ENCODE results near the gene PPP6R3. TPM values are rescaled to one million over a fixed set of nuclear protein-coding genes. Genes with fewer than 3 reads are reported as not detected.

PPP6R3 gene
- total RNA-seq, 1 donor from 2014 or later: 126 TPM

GRCh38 chr11:68545347-68545746 lies 84.8 kb downstream of the PPP6R3 start:
- no peak overlapping the region for H3K4me3 Mint-ChIP-seq (ENCODE audit: low read depth)
- intact Hi-C loops (cut with micrococcal nuclease): no loop called here
- peaks cover 73% of the 10 kb centered on the region for H3K36me3 Mint-ChIP-seq (ENCODE audit: low read depth)
- H3K4me1 Mint-ChIP-seq (ENCODE audit: low read depth): peaks cover 47% of the 10 kb centered on the region
- no peak for DNase-seq (ENCODE audit: low spot score)
- no peaks in the 10 kb centered on the region for H3K27me3 Mint-ChIP-seq (ENCODE audit: low read depth)
- H3K27ac Mint-ChIP-seq: no peak overlapping the region
- H3K9me3 Mint-ChIP-seq: no peaks in the 10 kb centered on the region

DNA sequence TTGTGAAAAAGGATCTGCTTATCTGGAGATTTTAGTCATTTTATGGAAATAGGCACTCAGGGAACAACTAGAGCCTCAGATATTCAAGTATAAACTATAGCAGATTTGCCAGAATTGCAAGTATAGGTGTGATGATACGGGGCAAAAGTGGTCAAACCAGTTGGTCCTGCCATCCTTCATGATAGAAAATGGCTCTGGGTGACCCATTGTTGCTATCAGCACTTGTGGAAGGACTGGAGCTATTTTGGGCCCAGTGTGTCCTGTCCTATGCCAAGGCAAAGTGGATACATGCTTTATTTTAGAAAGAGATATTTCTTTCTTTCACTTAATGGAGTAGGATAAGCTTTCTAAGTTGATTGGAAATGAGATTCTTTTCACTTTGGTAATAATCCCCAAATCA lies 85.2 kb downstream of the PPP6R3 start:
- intact Hi-C loops (cut with micrococcal nuclease): no loop called here
- no peak for DNase-seq (ENCODE audit: low spot score)
- H3K27me3 Mint-ChIP-seq (ENCODE audit: low read depth): no peaks in the 10 kb centered on the region
- H3K27ac Mint-ChIP-seq: no peak overlapping the region
- H3K9me3 Mint-ChIP-seq: no peaks in the 10 kb centered on the region
- peaks cover 50% of the 10 kb centered on the region for H3K4me1 Mint-ChIP-seq (ENCODE audit: low read depth)
- no peak overlapping the region for H3K4me3 Mint-ChIP-seq (ENCODE audit: low read depth)
- H3K36me3 Mint-ChIP-seq (ENCODE audit: low read depth): peaks cover 74% of the 10 kb centered on the region

DNA sequence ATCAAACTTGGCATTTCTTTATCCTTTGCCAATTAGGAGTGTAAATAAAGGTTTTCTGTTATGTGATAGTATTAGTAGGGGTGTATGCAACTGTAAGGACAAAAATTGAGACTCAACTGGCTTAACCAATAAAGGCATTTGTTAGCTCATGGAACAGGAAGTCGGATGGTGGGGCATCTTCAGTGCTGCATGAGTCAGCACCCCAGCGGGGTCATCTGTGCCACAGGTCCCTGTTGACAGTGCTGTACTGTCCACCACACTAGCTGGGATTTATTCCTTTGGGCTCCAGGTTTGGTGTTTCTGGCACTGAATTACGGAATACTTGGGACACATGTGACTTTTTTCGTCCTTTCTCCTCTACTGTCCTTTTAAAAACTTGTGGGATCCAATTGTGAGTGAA lies 86.0 kb downstream of the PPP6R3 start:
- H3K27ac Mint-ChIP-seq: peak overlapping the region; percentile 4
- no peaks in the 10 kb centered on the region for H3K9me3 Mint-ChIP-seq
- intact Hi-C loops (cut with micrococcal nuclease): no loop called here
- H3K27me3 Mint-ChIP-seq (ENCODE audit: low read depth): no peaks in the 10 kb centered on the region
- DNase-seq (ENCODE audit: low spot score): no peak
- peaks cover 47% of the 10 kb centered on the region for H3K4me1 Mint-ChIP-seq (ENCODE audit: low read depth)
- peaks cover 73% of the 10 kb centered on the region for H3K36me3 Mint-ChIP-seq (ENCODE audit: low read depth)
- no peak overlapping the region for H3K4me3 Mint-ChIP-seq (ENCODE audit: low read depth)

DNA sequence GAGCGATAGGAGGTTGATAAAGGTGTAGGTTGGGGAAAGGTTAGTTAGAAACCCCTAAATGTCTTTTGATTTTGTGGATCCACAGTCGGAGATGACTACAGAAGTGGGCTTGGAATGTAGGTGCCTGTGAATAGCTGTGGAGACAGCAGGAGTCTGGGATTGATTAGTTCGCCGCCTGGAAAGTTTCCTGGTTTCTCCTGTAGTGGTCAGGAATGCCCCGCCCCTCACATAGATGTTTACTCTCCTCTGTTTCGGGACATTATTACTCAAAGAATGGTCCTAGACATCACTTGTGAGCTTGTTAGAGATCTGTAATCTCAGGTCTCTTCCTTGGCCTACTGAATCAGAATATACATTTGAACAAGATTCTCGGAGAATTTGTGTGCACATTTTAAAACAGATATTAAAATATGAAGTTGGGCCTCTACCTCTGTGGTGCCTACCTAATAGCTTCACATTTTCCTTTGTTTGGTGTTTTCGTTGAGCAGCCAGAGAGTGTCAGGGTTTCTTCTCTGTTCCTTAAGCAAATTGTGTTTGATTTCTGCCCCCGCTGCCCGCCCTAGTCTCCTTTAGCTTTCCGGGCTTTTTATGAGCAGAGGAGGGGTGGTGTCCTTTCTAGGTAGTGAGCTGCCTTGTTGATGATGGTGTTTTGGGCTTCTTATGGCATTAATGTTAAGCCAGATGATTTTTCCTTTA lies 89.4 kb downstream of the PPP6R3 start:
- peak overlapping the region; percentile 59 for H3K4me3 Mint-ChIP-seq (ENCODE audit: low read depth)
- DNase-seq (ENCODE audit: low spot score): no peak
- intact Hi-C loops (cut with micrococcal nuclease): loop anchor here (2.0 kb wide), 1 partner anchor 77 kb away; no protein-coding TSS in a partner anchor
- H3K36me3 Mint-ChIP-seq (ENCODE audit: low read depth): peaks cover 77% of the 10 kb centered on the region
- peak overlapping the region; percentile 86 for H3K27ac Mint-ChIP-seq
- peaks cover 45% of the 10 kb centered on the region for H3K4me1 Mint-ChIP-seq (ENCODE audit: low read depth)
- H3K9me3 Mint-ChIP-seq: no peaks in the 10 kb centered on the region
- H3K27me3 Mint-ChIP-seq (ENCODE audit: low read depth): no peaks in the 10 kb centered on the region

DNA sequence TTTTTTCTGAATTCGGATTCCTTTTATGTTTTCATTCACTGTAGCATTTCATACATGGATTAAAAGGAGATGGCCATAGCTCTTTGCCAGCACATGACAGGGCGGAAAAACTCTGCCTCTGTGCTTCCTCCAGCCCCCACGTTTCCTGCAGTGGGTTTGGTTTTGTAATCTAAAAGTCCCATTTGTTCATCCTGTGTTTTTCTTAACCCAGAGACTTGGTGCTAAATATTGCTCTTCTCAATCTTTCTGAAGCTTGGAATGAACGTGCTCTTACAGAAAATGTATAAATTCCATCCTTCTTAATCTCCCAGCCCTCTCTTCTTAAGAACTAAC lies 89.9 kb downstream of the PPP6R3 start:
- peaks cover 45% of the 10 kb centered on the region for H3K4me1 Mint-ChIP-seq (ENCODE audit: low read depth)
- no peaks in the 10 kb centered on the region for H3K27me3 Mint-ChIP-seq (ENCODE audit: low read depth)
- DNase-seq (ENCODE audit: low spot score): no peak
- H3K4me3 Mint-ChIP-seq (ENCODE audit: low read depth): peak overlapping the region; percentile 59
- H3K9me3 Mint-ChIP-seq: no peaks in the 10 kb centered on the region
- peak overlapping the region; percentile 86 for H3K27ac Mint-ChIP-seq
- peaks cover 76% of the 10 kb centered on the region for H3K36me3 Mint-ChIP-seq (ENCODE audit: low read depth)
- intact Hi-C loops (cut with micrococcal nuclease): loop anchor here (2.0 kb wide), 1 partner anchor 78 kb away; no protein-coding TSS in a partner anchor

- DNase-seq (ENCODE audit: low spot score): no peak
- H3K27ac Mint-ChIP-seq: peak overlapping the region; percentile 86
- peaks cover 45% of the 10 kb centered on the region for H3K4me1 Mint-ChIP-seq (ENCODE audit: low read depth)
- intact Hi-C loops (cut with micrococcal nuclease): loop anchor here (2.0 kb wide), 1 partner anchor 78 kb away; no protein-coding TSS in a partner anchor
- no peaks in the 10 kb centered on the region for H3K9me3 Mint-ChIP-seq
- H3K4me3 Mint-ChIP-seq (ENCODE audit: low read depth): no peak overlapping the region
- H3K36me3 Mint-ChIP-seq (ENCODE audit: low read depth): peaks cover 76% of the 10 kb centered on the region
- no peaks in the 10 kb centered on the region for H3K27me3 Mint-ChIP-seq (ENCODE audit: low read depth)
Observed at GRCh38 chr11:68551223-68551622, 90.7 kb downstream of the PPP6R3 start.

DNA sequence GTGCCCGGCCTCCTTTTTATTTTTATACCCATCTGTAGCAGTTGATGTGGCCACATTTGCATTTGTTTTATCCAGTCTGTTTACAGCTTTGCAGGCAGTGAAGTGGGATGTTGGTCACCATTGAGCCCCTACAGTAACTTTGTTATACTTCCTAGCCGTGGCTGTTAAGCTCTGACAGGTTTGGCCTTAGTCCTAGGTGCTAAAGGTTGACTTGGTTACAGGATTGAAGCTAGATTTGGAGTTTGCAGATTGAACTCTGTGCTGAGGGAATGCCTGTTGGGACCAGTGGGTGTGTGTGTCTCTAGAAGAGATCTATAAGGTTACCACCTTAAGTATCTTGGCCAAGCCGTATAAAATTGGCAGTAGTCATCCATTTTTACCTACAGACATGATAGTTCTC lies 91.2 kb downstream of the PPP6R3 start:
- Mint-ChIP-seq H3K27ac (no peak overlapping the region), H3K36me3 (ENCODE audit: low read depth) (peaks cover 71% of the 10 kb centered on the region), H3K4me3 (ENCODE audit: low read depth) (no peak overlapping the region), H3K9me3 (no peaks in the 10 kb centered on the region), H3K4me1 (ENCODE audit: low read depth) (peaks cover 40% of the 10 kb centered on the region), H3K27me3 (ENCODE audit: low read depth) (no peaks in the 10 kb centered on the region)
- intact Hi-C loops (cut with micrococcal nuclease): loop anchor here (2.0 kb wide), 1 partner anchor 79 kb away; no protein-coding TSS in a partner anchor
- no peak for DNase-seq (ENCODE audit: low spot score)

DNA sequence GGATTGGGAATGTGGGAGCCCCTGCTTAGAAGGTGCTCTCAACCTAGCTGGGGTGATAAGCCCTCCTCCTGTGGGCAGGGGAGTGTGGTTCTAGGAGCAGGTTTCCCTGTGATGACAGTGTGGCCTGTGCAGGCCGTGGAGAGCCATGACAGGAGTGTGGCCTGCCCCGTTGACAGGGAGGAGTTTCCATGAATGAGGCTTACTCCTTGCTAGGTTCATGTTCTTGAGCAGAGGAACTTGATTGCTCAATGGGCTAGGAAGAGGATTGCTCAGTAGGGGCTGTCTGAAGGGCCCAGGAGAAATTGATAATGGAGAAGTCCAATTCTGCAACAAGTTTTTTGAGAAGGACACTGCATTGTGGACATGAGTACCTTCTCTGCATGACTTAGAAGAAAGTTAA lies 92.0 kb downstream of the PPP6R3 start:
- Mint-ChIP-seq H3K27me3 (ENCODE audit: low read depth) (no peaks in the 10 kb centered on the region), H3K27ac (no peak overlapping the region), H3K9me3 (no peaks in the 10 kb centered on the region), H3K4me3 (ENCODE audit: low read depth) (no peak overlapping the region), H3K36me3 (ENCODE audit: low read depth) (peaks cover 76% of the 10 kb centered on the region), H3K4me1 (ENCODE audit: low read depth) (peaks cover 36% of the 10 kb centered on the region)
- DNase-seq (ENCODE audit: low spot score): no peak
- intact Hi-C loops (cut with micrococcal nuclease): no loop called here

GRCh38 chr11:68560216-68560615 lies 99.7 kb downstream of the PPP6R3 start:
- Mint-ChIP-seq H3K9me3 (no peaks in the 10 kb centered on the region), H3K4me3 (ENCODE audit: low read depth) (no peak overlapping the region), H3K4me1 (ENCODE audit: low read depth) (peaks cover 18% of the 10 kb centered on the region), H3K36me3 (ENCODE audit: low read depth) (peaks cover 72% of the 10 kb centered on the region), H3K27ac (peak overlapping the region; percentile 47), H3K27me3 (ENCODE audit: low read depth) (no peaks in the 10 kb centered on the region)
- DNase-seq (ENCODE audit: low spot score): no peak
- intact Hi-C loops (cut with micrococcal nuclease): no loop called here

DNA sequence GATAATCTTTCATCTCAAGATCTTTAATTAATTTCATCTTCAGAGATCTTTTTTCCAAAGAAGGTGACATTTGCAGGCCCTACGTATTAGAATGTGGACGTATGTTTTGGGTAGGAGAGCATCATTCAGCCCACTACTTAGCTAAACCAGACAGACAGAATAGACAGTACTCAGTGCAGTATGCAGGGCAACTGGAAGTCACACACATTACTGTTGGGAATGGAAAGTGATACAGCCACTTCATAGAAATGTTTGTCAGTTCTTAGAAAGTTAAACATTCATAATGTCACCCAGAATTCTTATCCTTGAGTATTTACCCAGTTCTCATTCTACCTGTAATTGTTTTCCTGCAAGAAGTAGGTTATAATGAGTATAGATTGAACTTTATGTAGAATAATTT lies 102.9 kb downstream of the PPP6R3 start:
- intact Hi-C loops (cut with micrococcal nuclease): no loop called here
- Mint-ChIP-seq H3K27me3 (ENCODE audit: low read depth) (no peaks in the 10 kb centered on the region), H3K27ac (no peak overlapping the region), H3K4me1 (ENCODE audit: low read depth) (peaks cover 24% of the 10 kb centered on the region), H3K4me3 (ENCODE audit: low read depth) (no peak overlapping the region), H3K9me3 (no peaks in the 10 kb centered on the region), H3K36me3 (ENCODE audit: low read depth) (peaks cover 84% of the 10 kb centered on the region)
- DNase-seq (ENCODE audit: low spot score): no peak

DNA sequence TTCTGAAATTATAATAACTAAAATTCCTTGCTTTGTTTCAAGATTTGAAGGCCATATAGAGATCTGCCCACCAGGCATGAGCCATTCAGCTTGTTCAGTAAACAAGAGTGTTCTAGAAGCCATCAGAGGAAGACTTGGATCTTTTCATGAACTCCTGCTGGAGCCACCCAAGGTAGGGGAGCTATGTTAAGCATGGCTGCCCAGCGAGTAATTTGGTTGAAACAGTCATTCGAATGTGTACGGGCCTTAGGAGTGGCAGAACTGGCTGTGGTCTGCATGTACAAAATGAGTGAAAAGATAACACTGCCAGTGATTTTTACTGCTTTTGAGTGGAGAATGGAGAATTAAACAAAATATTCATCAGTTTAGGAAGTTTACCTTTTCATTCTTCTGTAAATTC lies 103.7 kb downstream of the PPP6R3 start:
- H3K4me3 Mint-ChIP-seq (ENCODE audit: low read depth): no peak overlapping the region
- H3K4me1 Mint-ChIP-seq (ENCODE audit: low read depth): peaks cover 26% of the 10 kb centered on the region
- no peak for DNase-seq (ENCODE audit: low spot score)
- intact Hi-C loops (cut with micrococcal nuclease): no loop called here
- peaks cover 81% of the 10 kb centered on the region for H3K36me3 Mint-ChIP-seq (ENCODE audit: low read depth)
- H3K27me3 Mint-ChIP-seq (ENCODE audit: low read depth): no peaks in the 10 kb centered on the region
- H3K27ac Mint-ChIP-seq: no peak overlapping the region
- no peaks in the 10 kb centered on the region for H3K9me3 Mint-ChIP-seq

DNA sequence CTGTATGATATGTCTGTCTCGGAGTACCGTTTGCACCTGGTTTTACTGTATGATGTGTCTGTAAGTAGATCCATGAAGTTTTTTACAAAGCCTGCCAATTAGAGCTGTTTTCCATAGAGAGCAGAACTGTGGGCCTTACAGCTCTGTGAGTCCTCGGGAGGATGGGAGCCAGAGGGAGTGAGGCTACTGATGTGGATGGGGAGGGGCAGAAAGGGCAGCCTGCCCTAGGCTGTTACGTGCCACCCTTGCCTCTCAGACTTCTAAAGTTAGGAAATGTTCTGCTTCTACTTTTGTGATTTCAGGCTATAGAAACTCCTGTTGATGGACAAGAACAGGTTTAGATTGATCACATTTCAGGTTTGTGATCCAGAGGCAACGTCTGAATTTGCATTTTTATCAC lies 105.2 kb downstream of the PPP6R3 start:
- H3K36me3 Mint-ChIP-seq (ENCODE audit: low read depth): peaks cover 82% of the 10 kb centered on the region
- H3K4me1 Mint-ChIP-seq (ENCODE audit: low read depth): peaks cover 38% of the 10 kb centered on the region
- H3K27me3 Mint-ChIP-seq (ENCODE audit: low read depth): no peaks in the 10 kb centered on the region
- no peak overlapping the region for H3K4me3 Mint-ChIP-seq (ENCODE audit: low read depth)
- no peak overlapping the region for H3K27ac Mint-ChIP-seq
- intact Hi-C loops (cut with micrococcal nuclease): no loop called here
- no peaks in the 10 kb centered on the region for H3K9me3 Mint-ChIP-seq
- DNase-seq (ENCODE audit: low spot score): no peak

- intact Hi-C loops (cut with micrococcal nuclease): no loop called here
- Mint-ChIP-seq H3K36me3 (ENCODE audit: low read depth) (peaks cover 85% of the 10 kb centered on the region), H3K27me3 (ENCODE audit: low read depth) (no peaks in the 10 kb centered on the region), H3K27ac (no peak overlapping the region), H3K4me1 (ENCODE audit: low read depth) (peaks cover 35% of the 10 kb centered on the region), H3K9me3 (no peaks in the 10 kb centered on the region), H3K4me3 (ENCODE audit: low read depth) (no peak overlapping the region)
- DNase-seq (ENCODE audit: low spot score): no peak
Observed at GRCh38 chr11:68567553-68567952, 107.0 kb downstream of the PPP6R3 start.
